ENCODE data around the gene GPC5.
"Not testable (repeated sequence)": the region's sequence is repeated elsewhere in the genome, so short reads cannot be mapped to it uniquely, and the experiment has no call there.

GPC5 gene

GRCh38 chr13:92823059-92823458 is 1424.6 kb downstream of the GPC5 start:
- no peak for DNase-seq

DNA sequence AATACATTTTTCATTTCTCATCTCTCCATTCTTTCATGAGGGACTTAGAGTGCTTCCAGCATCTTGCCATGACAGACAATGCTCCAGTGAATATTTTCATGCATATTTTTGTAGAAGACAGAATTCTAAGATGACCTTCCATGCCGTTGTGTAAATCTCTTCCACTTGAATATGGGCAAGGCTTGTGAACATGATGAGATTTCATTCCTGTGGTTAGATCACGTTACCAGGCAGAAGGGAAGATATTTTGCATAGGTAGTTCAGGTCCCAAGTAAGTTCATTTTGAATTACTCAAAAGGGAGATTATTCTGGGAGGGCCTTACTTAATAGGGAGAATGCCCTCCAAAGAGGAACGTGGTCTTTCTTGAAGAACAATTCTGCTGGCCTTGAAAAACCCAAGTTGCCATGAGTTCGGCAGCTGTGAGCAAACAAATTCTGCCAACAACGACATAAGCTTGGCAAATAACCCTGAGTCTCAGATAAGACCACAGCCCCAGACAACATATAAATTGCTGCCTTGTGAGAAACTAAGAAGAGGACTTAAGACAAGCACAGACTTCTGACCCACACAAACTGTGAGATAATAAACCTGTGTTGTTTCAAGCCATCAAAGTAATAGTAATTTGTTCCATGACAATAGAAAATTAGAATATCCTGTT is 1427.6 kb downstream of the GPC5 start:
- no peak for DNase-seq

- no peak for DNase-seq
Observed at GRCh38 chr13:92827503-92827902, 1429.1 kb downstream of the GPC5 start.

DNA sequence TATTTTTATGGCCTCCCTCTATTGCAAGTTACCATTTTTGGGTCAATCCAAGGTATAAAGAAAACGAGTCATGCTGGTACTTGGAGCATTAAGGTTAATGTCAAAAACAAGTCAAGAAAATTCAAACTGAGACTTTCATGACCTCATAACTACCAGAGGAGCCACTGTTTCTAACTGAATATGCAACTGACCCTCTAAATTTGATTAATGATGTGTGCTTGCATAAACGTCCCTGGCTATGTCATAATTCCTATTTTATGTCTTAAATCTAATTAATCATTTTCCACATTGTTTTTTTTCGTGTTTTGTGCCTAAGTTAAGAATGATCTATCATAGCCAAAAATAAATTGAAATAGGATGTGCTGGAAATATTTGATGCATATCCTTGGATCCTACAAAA is 1431.5 kb downstream of the GPC5 start:
- no peak for DNase-seq

DNA sequence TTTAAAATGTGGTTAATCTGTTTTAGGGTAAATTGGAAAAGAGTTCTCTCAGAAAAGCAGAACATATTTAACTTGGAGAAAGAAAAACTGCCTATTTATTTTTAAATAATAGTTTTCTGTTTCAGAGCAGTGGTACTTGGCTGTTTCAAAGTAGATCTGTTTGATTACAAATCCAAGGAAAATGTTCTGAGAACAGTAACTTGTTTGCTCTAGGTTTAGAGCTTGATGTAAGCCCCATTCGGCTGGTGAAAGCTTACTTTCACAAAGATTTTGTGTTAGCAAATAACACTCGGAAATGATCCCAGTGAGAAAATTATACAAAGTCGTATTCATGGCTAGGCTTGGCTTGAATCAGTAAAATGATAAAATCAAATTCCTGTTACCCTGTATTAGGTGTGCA is 1432.4 kb downstream of the GPC5 start:
- DNase-seq: no peak

- peak; percentile 12 for DNase-seq
Observed at GRCh38 chr13:92833071-92833470, 1434.7 kb downstream of the GPC5 start.

DNA sequence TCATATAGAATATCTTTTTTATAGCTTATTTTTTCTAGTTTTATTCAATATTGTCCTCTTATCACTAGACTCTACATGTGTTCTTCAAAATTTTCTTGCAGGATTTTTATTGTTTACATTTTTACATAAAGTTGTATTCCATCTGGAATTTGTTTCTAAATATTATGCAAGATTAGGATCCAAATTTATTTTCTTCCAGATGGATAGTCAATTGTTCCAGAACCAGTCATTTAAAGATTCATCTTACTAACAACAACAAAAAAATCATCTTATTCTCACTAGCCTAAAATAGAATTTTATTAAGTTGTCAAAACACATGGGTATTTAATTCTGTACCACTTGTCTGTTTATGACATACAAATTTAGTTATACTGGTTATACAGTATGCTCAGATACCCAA is 1437.8 kb downstream of the GPC5 start:
- DNase-seq: no peak

DNA sequence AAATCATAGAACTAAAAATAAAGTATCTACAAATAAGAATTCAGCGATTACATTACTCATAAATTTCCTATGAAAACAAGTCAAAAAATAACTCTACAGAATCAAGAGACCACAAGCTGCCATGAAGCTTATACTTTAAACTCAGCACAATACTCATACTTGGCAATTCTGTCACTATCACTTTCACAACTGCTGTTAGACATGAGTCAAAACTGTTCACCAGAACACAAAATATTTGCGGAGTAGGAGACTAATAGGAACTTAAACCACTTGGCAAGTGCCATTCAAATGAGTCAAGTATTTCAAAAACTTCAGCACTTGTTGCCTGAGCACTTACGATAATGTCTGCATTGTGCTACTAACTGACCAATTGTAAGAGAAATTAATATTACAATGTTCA is 1440.4 kb downstream of the GPC5 start:
- no peak for DNase-seq

DNA sequence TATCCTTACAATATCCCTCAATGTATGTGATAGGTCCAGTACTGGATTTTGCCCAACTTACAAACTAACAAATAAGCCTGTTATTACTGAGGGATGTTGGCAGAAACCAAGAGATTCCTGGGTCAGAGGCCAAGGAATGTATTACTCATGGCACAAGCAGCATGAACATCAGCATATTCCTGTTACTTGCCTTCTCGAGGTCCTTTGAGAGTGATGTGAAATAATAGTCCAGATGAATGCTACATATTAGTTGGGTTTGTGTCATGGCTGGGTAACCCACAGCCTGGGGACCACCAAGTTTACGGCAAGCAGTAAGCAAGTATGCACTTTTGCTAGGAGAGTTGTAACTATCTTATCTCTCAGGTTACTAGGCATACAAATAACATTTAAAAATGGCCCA is 1443.7 kb downstream of the GPC5 start:
- no peak for DNase-seq

GRCh38 chr13:92843549-92843948 is 1445.1 kb downstream of the GPC5 start:
- DNase-seq: no peak

- no peak for DNase-seq
Observed at GRCh38 chr13:92849381-92849780, 1451.0 kb downstream of the GPC5 start.

GRCh38 chr13:92864584-92865284 is 1466.3 kb downstream of the GPC5 start:
- DNase-seq: no peak

GRCh38 chr13:92873029-92873428 is 1474.6 kb downstream of the GPC5 start:
- no peak for DNase-seq

DNA sequence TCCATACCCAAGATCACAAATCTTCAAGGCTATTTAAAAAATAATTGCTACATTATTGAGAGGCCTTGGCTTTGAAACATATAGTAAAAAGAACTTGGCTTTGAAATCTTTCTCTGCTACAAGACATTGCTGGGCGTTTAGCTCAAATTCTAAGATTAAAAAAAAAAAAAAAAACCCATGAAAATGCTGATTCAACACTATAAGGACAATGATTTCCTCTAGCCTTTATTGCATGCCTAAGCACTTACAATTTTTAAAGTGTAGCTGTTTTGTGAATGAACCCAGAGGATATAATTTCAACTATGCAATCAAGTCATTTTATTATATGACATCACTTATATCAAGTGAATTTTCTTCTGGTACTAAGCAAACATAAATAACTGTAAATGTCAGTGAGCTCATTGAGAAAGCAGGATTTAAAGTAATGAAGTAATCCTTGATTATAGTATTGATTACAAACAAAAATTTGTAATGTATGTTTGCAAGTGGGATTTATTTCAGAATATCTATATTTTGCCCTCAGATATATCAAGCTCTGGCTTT is 1488.2 kb downstream of the GPC5 start:
- DNase-seq: no peak

GRCh38 chr13:92894447-92894846 is 1496.0 kb downstream of the GPC5 start:
- peak; percentile 96 for DNase-seq

DNA sequence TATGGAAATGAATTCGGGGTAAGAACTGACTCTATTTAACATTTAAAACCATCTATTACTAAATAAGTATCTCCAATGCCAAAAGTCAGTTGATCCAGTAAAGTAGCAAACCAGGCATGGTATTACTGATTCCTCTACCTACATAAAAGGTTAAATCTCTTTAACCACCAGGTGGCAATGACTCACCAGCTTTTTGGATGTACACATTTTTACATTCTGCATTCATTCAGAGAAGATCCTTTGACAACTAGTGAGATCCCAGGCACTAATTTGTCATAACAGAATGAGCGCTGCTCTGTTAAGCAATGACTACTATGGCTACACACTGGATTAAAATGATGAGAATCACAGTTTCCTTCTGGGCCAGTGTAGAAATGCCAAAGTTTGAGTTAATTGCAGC is 1498.4 kb downstream of the GPC5 start:
- peak; percentile 91 for DNase-seq

- DNase-seq: not testable (repeated sequence)
Observed at GRCh38 chr13:92898946-92899345, 1500.5 kb downstream of the GPC5 start.

- no peak for DNase-seq
Observed at GRCh38 chr13:92900446-92900845, 1502.0 kb downstream of the GPC5 start.

DNA sequence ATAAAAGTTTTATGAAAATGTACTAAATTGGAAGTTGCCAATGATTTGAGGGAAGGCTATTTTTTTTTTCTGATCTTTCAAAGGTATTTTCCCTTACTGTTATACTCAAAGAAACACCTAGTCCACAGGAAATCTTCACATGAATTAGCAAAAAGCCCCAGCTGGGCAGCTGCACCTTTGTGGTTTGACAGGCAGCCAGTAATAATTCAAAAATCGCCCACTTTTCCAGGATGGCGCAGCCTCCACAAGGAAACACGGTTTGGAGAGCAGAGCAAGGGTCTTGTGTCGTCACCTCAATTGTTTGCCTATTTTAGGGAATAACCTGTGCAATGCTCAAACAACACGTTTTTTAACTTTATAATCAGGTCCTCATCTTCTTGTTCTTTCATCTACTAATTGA is 1503.3 kb downstream of the GPC5 start:
- DNase-seq: no peak

DNA sequence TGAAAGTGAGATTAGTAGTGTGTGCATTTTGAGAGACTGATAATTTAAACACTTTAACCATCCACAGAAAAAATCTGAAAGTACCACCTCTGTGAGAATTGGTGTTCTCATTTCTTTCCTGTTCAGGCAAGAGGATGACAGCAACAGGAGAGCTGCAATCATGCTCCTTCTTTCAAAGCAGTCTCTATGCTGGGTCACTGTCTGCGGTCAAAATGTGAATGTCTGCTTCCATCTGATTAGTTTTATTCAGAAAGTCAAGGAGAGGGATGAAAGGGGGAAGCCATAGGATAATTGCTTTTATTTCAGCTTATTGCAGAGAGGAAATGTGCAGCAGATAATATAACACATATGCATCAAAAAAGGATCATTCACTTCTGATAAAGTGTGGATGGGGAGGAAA is 1514.2 kb downstream of the GPC5 start:
- DNase-seq: no peak

- DNase-seq: no peak
Observed at GRCh38 chr13:92913840-92914239, 1515.4 kb downstream of the GPC5 start.

Measured in NCI-H82 (cell line).